Chondrocyte (in vitro differentiated cells): ENCODE measurements around the gene NOBOX. TPM values are rescaled to one million over a fixed set of nuclear protein-coding genes. Genes with fewer than 3 reads are reported as not detected.

Source experiments
- DNase-seq: peaks from one replicate; pipeline ENCODE4 v3.0.0; 2021; ENCODE audit warnings: mixed read lengths, low spot score
- H3K27ac Mint-ChIP-seq: one replicate; pipeline ENCODE4 v1.8.0; 2021; ENCODE audit warnings: mild to moderate bottlenecking, moderate library complexity, mixed read lengths; ENCODE audit not compliant: unreplicated experiment
- H3K27me3 Mint-ChIP-seq: 2 replicates; pipeline ENCODE4 v1.8.0; 2021; ENCODE audit warnings: low read depth, mixed read lengths
- H3K36me3 Mint-ChIP-seq: 2 replicates; pipeline ENCODE4 v1.8.0; 2021; ENCODE audit warnings: low read depth, mixed read lengths
- H3K4me1 Mint-ChIP-seq: 2 replicates; pipeline ENCODE4 v1.8.0; 2021; ENCODE audit warnings: low read depth, mild to moderate bottlenecking, mixed read lengths
- H3K4me3 Mint-ChIP-seq: one replicate; pipeline ENCODE4 v1.8.0; 2021; ENCODE audit warnings: mild to moderate bottlenecking, moderate library complexity, mixed read lengths; ENCODE audit not compliant: unreplicated experiment
- H3K9me3 Mint-ChIP-seq: 2 replicates; pipeline ENCODE4 v1.8.0; 2021; ENCODE audit warnings: low read depth, mixed read lengths
- CTCF ChIP-seq: fragments of 200-600 bp; sonication (generic); IDR thresholded peaks from 2 replicates; pipeline ENCODE4 v1.5.0; 2021; ENCODE audit warnings: antibody characterized with exemption, mild to moderate bottlenecking, moderate library complexity
- total RNA-seq: library from RNA; stranded (reverse); gene quantifications from 3 replicates; pipeline ENCODE4 v1.2.1, GENCODE V29; 2021

Gene NOBOX
- total RNA-seq, 1 donor from 2014 or later: not detected

GRCh38 chr7:144404946-144405345, 1.5 kb upstream of the NOBOX start:
- peaks cover 25% of the 10 kb centered on the region for H3K27me3 Mint-ChIP-seq
- H3K27ac Mint-ChIP-seq: no peak overlapping the region
- TF ChIP-seq CTCF: no peak
- no peaks in the 10 kb centered on the region for H3K9me3 Mint-ChIP-seq
- DNase-seq: no peak
- no peak overlapping the region for H3K4me3 Mint-ChIP-seq
- H3K4me1 Mint-ChIP-seq: no peaks in the 10 kb centered on the region
- no peaks in the 10 kb centered on the region for H3K36me3 Mint-ChIP-seq

GRCh38 chr7:144403102-144403501, 391 bp downstream of the NOBOX start:
- Mint-ChIP-seq H3K36me3 (no peaks in the 10 kb centered on the region), H3K4me1 (no peaks in the 10 kb centered on the region), H3K9me3 (no peaks in the 10 kb centered on the region), H3K27me3 (peaks cover 19% of the 10 kb centered on the region), H3K27ac (no peak overlapping the region), H3K4me3 (no peak overlapping the region)
- DNase-seq: no peak
- TF ChIP-seq CTCF: no peak

- DNase-seq: no peak
- TF ChIP-seq CTCF: no peak
- Mint-ChIP-seq H3K4me1 (no peaks in the 10 kb centered on the region), H3K4me3 (no peak overlapping the region), H3K9me3 (no peaks in the 10 kb centered on the region), H3K27ac (no peak overlapping the region), H3K36me3 (no peaks in the 10 kb centered on the region), H3K27me3 (peaks cover 26% of the 10 kb centered on the region)
Observed at GRCh38 chr7:144401490-144401889, 2.0 kb downstream of the NOBOX start.

- Mint-ChIP-seq H3K36me3 (no peaks in the 10 kb centered on the region), H3K4me3 (no peak overlapping the region)
- no peak for DNase-seq
Observed at GRCh38 chr7:144399946-144400345, 3.5 kb downstream of the NOBOX start.

GRCh38 chr7:144398911-144399310, 4.6 kb downstream of the NOBOX start:
- Mint-ChIP-seq H3K36me3 (no peaks in the 10 kb centered on the region), H3K4me3 (no peak overlapping the region), H3K27ac (no peak overlapping the region), H3K4me1 (no peaks in the 10 kb centered on the region), H3K27me3 (peaks cover 37% of the 10 kb centered on the region), H3K9me3 (no peaks in the 10 kb centered on the region)
- DNase-seq: no peak
- TF ChIP-seq CTCF: no peak

More at GRCh38 chr7:144399946-144400345, 3.5 kb downstream of the NOBOX start:
- Mint-ChIP-seq H3K27me3 (peaks cover 37% of the 10 kb centered on the region), H3K27ac (no peak overlapping the region), H3K9me3 (no peaks in the 10 kb centered on the region), H3K4me1 (no peaks in the 10 kb centered on the region)
- TF ChIP-seq CTCF: no peak
